ENCODE results near the gene KCTD2.
"Not testable (repeated sequence)": the region's sequence is repeated elsewhere in the genome, so short reads cannot be mapped to it uniquely, and the experiment has no call there.

Gene KCTD2

GRCh38 chr17:75020331-75021110, 26.5 kb upstream of the KCTD2 start:
- DNase-seq (ENCODE audit: low read depth), result no peak

- DNase-seq (ENCODE audit: low read depth), result no peak
Measured at GRCh38 chr17:75024686-75025397, 22.2 kb upstream of the KCTD2 start.

- DNase-seq (ENCODE audit: low read depth), result not testable (repeated sequence)
Measured at GRCh38 chr17:75025398-75025734, 21.7 kb upstream of the KCTD2 start.

- not testable (repeated sequence) for DNase-seq (ENCODE audit: low read depth)
Measured at GRCh38 chr17:75026650-75027049, 20.4 kb upstream of the KCTD2 start.

GRCh38 chr17:75030161-75030560, 16.9 kb upstream of the KCTD2 start:
- DNase-seq (ENCODE audit: low read depth), result no peak

GRCh38 chr17:75031972-75032719, 14.9 kb upstream of the KCTD2 start:
- peak; percentile 85 for DNase-seq (ENCODE audit: low read depth)

- DNase-seq (ENCODE audit: low read depth), result no peak
Measured at GRCh38 chr17:75032720-75033280, 14.2 kb upstream of the KCTD2 start.

GRCh38 chr17:75033346-75034235, 13.4 kb upstream of the KCTD2 start:
- peak; percentile 82 for DNase-seq (ENCODE audit: low read depth)

GRCh38 chr17:75034236-75034908, 12.7 kb upstream of the KCTD2 start:
- peak; percentile 75 for DNase-seq (ENCODE audit: low read depth)

- peak; percentile 70 for DNase-seq (ENCODE audit: low read depth)
Measured at GRCh38 chr17:75036643-75037268, 10.3 kb upstream of the KCTD2 start.

- DNase-seq (ENCODE audit: low read depth), result no peak
Measured at GRCh38 chr17:75039238-75039637, 7.8 kb upstream of the KCTD2 start.

- no peak for DNase-seq (ENCODE audit: low read depth)
Measured at GRCh38 chr17:75041656-75042280, 5.3 kb upstream of the KCTD2 start.

- not testable (repeated sequence) for DNase-seq (ENCODE audit: low read depth)
Measured at GRCh38 chr17:75043789-75044188, 3.2 kb upstream of the KCTD2 start.

- no peak for DNase-seq (ENCODE audit: low read depth)
Measured at GRCh38 chr17:75044716-75045115, 2.3 kb upstream of the KCTD2 start.

GRCh38 chr17:75045946-75046406, 1.0 kb upstream of the KCTD2 start:
- not testable (repeated sequence) for DNase-seq (ENCODE audit: low read depth)

- DNase-seq (ENCODE audit: low read depth), result no peak
Measured at GRCh38 chr17:75047398-75048098, 523 bp downstream of the KCTD2 start.

GRCh38 chr17:75048249-75048878, 1.3 kb downstream of the KCTD2 start:
- DNase-seq (ENCODE audit: low read depth), result peak; percentile 86

GRCh38 chr17:75049057-75049456, 2.0 kb downstream of the KCTD2 start:
- DNase-seq (ENCODE audit: low read depth), result no peak

- DNase-seq (ENCODE audit: low read depth), result no peak
Measured at GRCh38 chr17:75049706-75050105, 2.7 kb downstream of the KCTD2 start.
